Measurements from ENCODE around the gene SIM2. TPM values are rescaled to one million over a fixed set of nuclear protein-coding genes. Genes with fewer than 3 reads are reported as not detected.

Gene SIM2
- total and polyA plus RNA-seq, 2 of the 13 experiments (the other 11 are each of a cell fraction or from before 2014, with no cell fraction given) = 0.36 to 0.53 TPM

GRCh38 chr21:36661511-36662309 lies 37.2 kb upstream of the SIM2 start (continued):
- TF ChIP-seq TCF12 (IDR thresholded peaks at IDR 0.05) (no peak), TCF12 (CRISPR knock-in tag; IDR thresholded peaks at IDR 0.05) (no peak), CC2D1A (CRISPR knock-in tag; IDR thresholded peaks at IDR 0.05) (no peak), ZNF331 (CRISPR knock-in tag; IDR thresholded peaks at IDR 0.05) (0 out of 2 replicates have a peak, but pooled peaks have one; percentile 14), RAD21 (CRISPR knock-in tag; IDR thresholded peaks at IDR 0.05) (0 out of 2 replicates have a peak, but pooled peaks have one; percentile 19), SIN3A (IDR thresholded peaks at IDR 0.05; ENCODE audit: borderline replicate concordance, low read depth, low read length) (no peak), RARG (CRISPR knock-in tag; IDR thresholded peaks at IDR 0.05; ENCODE audit: low read depth) (no peak), ISL2 (CRISPR knock-in tag; IDR thresholded peaks at IDR 0.05) (peak; percentile 54), ZNF17 (CRISPR knock-in tag; IDR thresholded peaks at IDR 0.05) (no peak), ZBTB40 (IDR thresholded peaks at IDR 0.05) (no peak), ZBTB40 (CRISPR knock-in tag; IDR thresholded peaks at IDR 0.05) (no peak), ZBED4 (CRISPR knock-in tag; IDR thresholded peaks at IDR 0.05; ENCODE audit: borderline replicate concordance) (no peak), ZNF431 (CRISPR knock-in tag; IDR thresholded peaks at IDR 0.05; ENCODE audit: borderline replicate concordance, low read depth) (no peak), NBN (conservative IDR thresholded peaks at IDR 0.05) (no peak), SMYD3 (CRISPR knock-in tag; IDR thresholded peaks at IDR 0.05) (no peak)
- TF ChIP-seq, protein P1, sequence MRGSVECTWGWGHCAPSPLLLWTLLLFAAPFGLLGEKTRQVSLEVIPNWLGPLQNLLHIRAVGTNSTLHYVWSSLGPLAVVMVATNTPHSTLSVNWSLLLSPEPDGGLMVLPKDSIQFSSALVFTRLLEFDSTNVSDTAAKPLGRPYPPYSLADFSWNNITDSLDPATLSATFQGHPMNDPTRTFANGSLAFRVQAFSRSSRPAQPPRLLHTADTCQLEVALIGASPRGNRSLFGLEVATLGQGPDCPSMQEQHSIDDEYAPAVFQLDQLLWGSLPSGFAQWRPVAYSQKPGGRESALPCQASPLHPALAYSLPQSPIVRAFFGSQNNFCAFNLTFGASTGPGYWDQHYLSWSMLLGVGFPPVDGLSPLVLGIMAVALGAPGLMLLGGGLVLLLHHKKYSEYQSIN (CRISPR knock-in tag; IDR thresholded peaks at IDR 0.05; ENCODE audit: borderline replicate concordance) = no peak

Measured in HepG2 (cell line).